GM23248 (cell line): ENCODE results near the gene DTNB. TPM values are rescaled to one million over a fixed set of nuclear protein-coding genes. Genes with fewer than 3 reads are reported as not detected.

Experiments
- DNase-seq: peaks from one replicate; pipeline ENCODE4 v3.0.0-alpha.2; 2015
- H2AFZ ChIP-seq: fragments of 200-600 bp; sonication (generic); 2 replicates; pipeline ENCODE4 v1.6.1; 2016; ENCODE audit warnings: antibody characterized with exemption
- H3F3A ChIP-seq: fragments of 200-600 bp; sonication (generic); 2 replicates; pipeline ENCODE4 v1.6.1; 2016; ENCODE audit warnings: mild to moderate bottlenecking, antibody characterized with exemption, mixed run types; ENCODE audit not compliant: insufficient read depth
- H3K27ac ChIP-seq: fragments of 200-600 bp; sonication (generic); 2 replicates; pipeline ENCODE4 v1.5.1; 2016; ENCODE audit warnings: mild to moderate bottlenecking
- H3K27me3 ChIP-seq: fragments of 200-600 bp; sonication (generic); replicated peaks from 2 replicates; pipeline ENCODE4 v1.6.1; 2016; ENCODE audit warnings: mild to moderate bottlenecking; ENCODE audit not compliant: insufficient read depth
- H3K36me3 ChIP-seq: fragments of 200-600 bp; sonication (generic); 2 replicates; pipeline ENCODE4 v1.6.1; 2016; ENCODE audit warnings: low read depth, mild to moderate bottlenecking
- H3K4me1 ChIP-seq: fragments of 200-600 bp; sonication (generic); 2 replicates; pipeline ENCODE4 v1.6.1; 2016; ENCODE audit warnings: mild to moderate bottlenecking; ENCODE audit not compliant: insufficient read depth
- H3K4me2 ChIP-seq: fragments of 200-600 bp; sonication (generic); one replicate; pipeline ENCODE4 v1.6.1; 2016; ENCODE audit warnings: mild to moderate bottlenecking; ENCODE audit not compliant: unreplicated experiment
- H3K4me3 ChIP-seq: fragments of 200-600 bp; sonication (generic); 2 replicates; pipeline ENCODE4 v1.5.1; 2016; ENCODE audit warnings: mild to moderate bottlenecking
- H3K79me2 ChIP-seq: fragments of 200-600 bp; sonication (generic); 2 replicates; pipeline ENCODE4 v1.6.1; 2016; ENCODE audit warnings: mild to moderate bottlenecking; ENCODE audit not compliant: insufficient read depth
- H3K9ac ChIP-seq: fragments of 200-600 bp; sonication (generic); 2 replicates; pipeline ENCODE4 v1.6.1; 2016; ENCODE audit warnings: mild to moderate bottlenecking
- H3K9me2 ChIP-seq: fragments of 200-600 bp; sonication (generic); 2 replicates; pipeline ENCODE4 v1.6.1; 2016; ENCODE audit warnings: mixed run types, mild to moderate bottlenecking, moderate library complexity; ENCODE audit not compliant: insufficient read depth
- H3K9me3 ChIP-seq: fragments of 200-600 bp; sonication (generic); one replicate; pipeline ENCODE4 v1.6.1; 2017; ENCODE audit warnings: low read depth
- H4K20me1 ChIP-seq: fragments of 200-600 bp; sonication (generic); 2 replicates; pipeline ENCODE4 v1.6.0; 2016; ENCODE audit not compliant: insufficient read depth
- EZH2 ChIP-seq: fragments of 200-600 bp; sonication (generic); IDR thresholded peaks from 2 replicates; pipeline ENCODE4 v1.6.1; 2018; ENCODE audit warnings: antibody characterized with exemption, mild to moderate bottlenecking; ENCODE audit not compliant: insufficient read depth, poor library complexity, severe bottlenecking
- EZH2phosphoT487 ChIP-seq: fragments of 200-600 bp; sonication (generic); IDR thresholded peaks from 2 replicates; pipeline ENCODE4 v1.6.1; 2018; ENCODE audit warnings: antibody characterized with exemption, moderate library complexity, mild to moderate bottlenecking, low read depth; ENCODE audit not compliant: insufficient read depth
- WGBS, 2 experiments: methylation state at CpG; one replicate each; pipeline ENCODE4 v1.1.6; 2015 to 2017; ENCODE audit warnings: low lambda C conversion rate in 2 of 2, low coverage in 1 of 2; ENCODE audit errors: missing lambda C conversion rate in 2 of 2; 5-methylcytosine and 5-hydroxymethylcytosine counted together
- in situ Hi-C: fragments of 300-500 bp; cut with MboI; formaldehyde crosslinking; loops from 2 replicates; pipeline ENCODE4 v1.15.0; 2020
- polyA plus RNA-seq: library from polyadenylated mRNA; unstranded; fragments of >200 nt; fragmentation: Nextera tagmentation; extraction: Ambion mirVana; gene quantifications from 2 replicates; pipeline ENCODE4 v1.2.1, GENCODE V29; 2016
- total RNA-seq: library from RNA; depleted of rRNA; stranded (reverse); fragments of >200 nt; shearing (Covaris generic); gene quantifications from 2 replicates; pipeline ENCODE4 v1.2.3, GENCODE V29; 2014

DTNB gene
- total and polyA plus RNA-seq, 2 experiments from 2014 or later: 1.1 to 4.0 TPM

GRCh38 chr2:25473758-25474340 is 199.5 kb downstream of the DTNB start:
- DNase-seq: no peak
- no peak overlapping the region for H3K27ac ChIP-seq
- H3K27me3 ChIP-seq: no peaks in the 10 kb centered on the region
- H3K9ac ChIP-seq: no peak overlapping the region
- no peaks in the 10 kb centered on the region for H3K79me2 ChIP-seq
- H3K36me3 ChIP-seq: no peaks in the 10 kb centered on the region
- no peak overlapping the region for H2AFZ ChIP-seq
- no peak overlapping the region for H3K4me2 ChIP-seq
- TF ChIP-seq EZH2 (no peak), EZH2phosphoT487 (no peak)
- H3K9me2 ChIP-seq: no peaks in the 10 kb centered on the region
- no peaks in the 10 kb centered on the region for H3F3A ChIP-seq
- H3K9me3 ChIP-seq: no peaks in the 10 kb centered on the region
- 89% methylated on average over 12 of the region's 12 CpGs for WGBS, 2 experiments
- in situ Hi-C loops: no loop called here
- no peaks in the 10 kb centered on the region for H4K20me1 ChIP-seq
- no peak overlapping the region for H3K4me3 ChIP-seq
- H3K4me1 ChIP-seq: no peaks in the 10 kb centered on the region

- H3K4me3 ChIP-seq: no peak overlapping the region
- no peak overlapping the region for H3K9ac ChIP-seq
- TF ChIP-seq EZH2phosphoT487 (no peak), EZH2 (no peak)
- no peaks in the 10 kb centered on the region for H3K79me2 ChIP-seq
- H3K4me1 ChIP-seq: no peaks in the 10 kb centered on the region
- WGBS, 2 experiments: 47 to 58% methylated on average over 1 of the region's 1 CpG
- no peak for DNase-seq
- no peaks in the 10 kb centered on the region for H3K9me3 ChIP-seq
- no peak overlapping the region for H3K4me2 ChIP-seq
- no peaks in the 10 kb centered on the region for H3K36me3 ChIP-seq
- H4K20me1 ChIP-seq: no peaks in the 10 kb centered on the region
- H2AFZ ChIP-seq: no peak overlapping the region
- in situ Hi-C loops: no loop called here
- H3K9me2 ChIP-seq: no peaks in the 10 kb centered on the region
- H3F3A ChIP-seq: no peaks in the 10 kb centered on the region
- H3K27me3 ChIP-seq: no peaks in the 10 kb centered on the region
- H3K27ac ChIP-seq: no peak overlapping the region
Measured at GRCh38 chr2:25473131-25473530, 200.2 kb downstream of the DTNB start.

- Histone ChIP-seq H3K4me3 (no peak overlapping the region), H3F3A (no peaks in the 10 kb centered on the region), H2AFZ (no peak overlapping the region), H3K79me2 (no peaks in the 10 kb centered on the region), H3K27ac (no peak overlapping the region), H3K36me3 (no peaks in the 10 kb centered on the region), H3K9me2 (no peaks in the 10 kb centered on the region), H3K4me1 (no peaks in the 10 kb centered on the region), H3K27me3 (no peaks in the 10 kb centered on the region), H3K4me2 (no peak overlapping the region), H3K9ac (no peak overlapping the region), H4K20me1 (no peaks in the 10 kb centered on the region), H3K9me3 (no peaks in the 10 kb centered on the region)
- in situ Hi-C loops: no loop called here
- DNase-seq: no peak
- 91 to 92% methylated on average over 3 of the region's 3 CpGs for WGBS, 2 experiments
- no peak for TF ChIP-seq EZH2phosphoT487
Measured at GRCh38 chr2:25470806-25471205, 202.6 kb downstream of the DTNB start.

GRCh38 chr2:25467743-25468142 is 205.6 kb downstream of the DTNB start:
- Histone ChIP-seq H4K20me1 (no peaks in the 10 kb centered on the region), H3K79me2 (no peaks in the 10 kb centered on the region), H3K27ac (no peak overlapping the region), H3K27me3 (no peaks in the 10 kb centered on the region), H3F3A (no peaks in the 10 kb centered on the region), H3K9me2 (no peaks in the 10 kb centered on the region), H3K4me3 (no peak overlapping the region), H3K4me2 (no peak overlapping the region), H2AFZ (no peak overlapping the region), H3K36me3 (no peaks in the 10 kb centered on the region), H3K9ac (no peak overlapping the region), H3K9me3 (no peaks in the 10 kb centered on the region), H3K4me1 (no peaks in the 10 kb centered on the region)
- in situ Hi-C loops: no loop called here
- TF ChIP-seq EZH2 (no peak), EZH2phosphoT487 (no peak)
- 76 to 79% methylated on average over 3 of the region's 3 CpGs for WGBS, 2 experiments
- no peak for DNase-seq

- TF ChIP-seq EZH2phosphoT487: no peak
- TF ChIP-seq EZH2: no peak
- H3K4me2 ChIP-seq: no peak overlapping the region
- WGBS, 2 experiments: 83 to 90% methylated on average over 6 of the region's 6 CpGs
- no peaks in the 10 kb centered on the region for H3K79me2 ChIP-seq
- H3K9me2 ChIP-seq: no peaks in the 10 kb centered on the region
- H3K27me3 ChIP-seq: no peaks in the 10 kb centered on the region
- no peak overlapping the region for H3K27ac ChIP-seq
- DNase-seq: no peak
- no peaks in the 10 kb centered on the region for H3K9me3 ChIP-seq
- H3K9ac ChIP-seq: no peak overlapping the region
- no peak overlapping the region for H2AFZ ChIP-seq
- in situ Hi-C loops: no loop called here
- no peaks in the 10 kb centered on the region for H3K36me3 ChIP-seq
- no peaks in the 10 kb centered on the region for H4K20me1 ChIP-seq
- H3K4me1 ChIP-seq: no peaks in the 10 kb centered on the region
- no peaks in the 10 kb centered on the region for H3F3A ChIP-seq
- H3K4me3 ChIP-seq: no peak overlapping the region
Measured at GRCh38 chr2:25462021-25462420, 211.4 kb downstream of the DTNB start.
